Lower leg skin (tissue), 4 donors: ENCODE data around the gene SLC9B2. TPM values are rescaled to one million over a fixed set of nuclear protein-coding genes. Genes with fewer than 3 reads are reported as not detected.

Source experiments
- DNase-seq, 2 donors: peaks; one replicate each; pipeline ENCODE4 v3.0.0-alpha.2; 2019; ENCODE audit warnings: low spot score in 2 of 2
- H3K4me3 ChIP-seq: fragments of 200-600 bp; sonication (generic); 2 replicates; pipeline ENCODE4 v1.5.1; 2017; ENCODE audit warnings: mild to moderate bottlenecking, low read depth; ENCODE audit not compliant: poor library complexity, severe bottlenecking
- CTCF ChIP-seq, 3 donors: fragments of 450-650 bp; IDR thresholded peaks; one replicate each; pipeline ENCODE4 v1.5.1; 2016; ENCODE audit warnings: antibody characterized with exemption in 3 of 3, mild to moderate bottlenecking in 3 of 3, moderate library complexity in 2 of 3
- POLR2A ChIP-seq, 2 donors: fragments of 450-650 bp; IDR thresholded peaks; one replicate each; pipeline ENCODE4 v1.6.1; 2016 to 2017; ENCODE audit warnings: antibody characterized with exemption in 2 of 2, mild to moderate bottlenecking in 1 of 2, moderate library complexity in 1 of 2
- WGBS, 2 donors: methylation state at CpG; one replicate each; pipeline ENCODE4 v1.1.5; 2018; 5-methylcytosine and 5-hydroxymethylcytosine counted together
- intact Hi-C: fragments of 100-400 bp; cut with DNase I; formaldehyde crosslinking; loops from one replicate; pipeline ENCODE4 v1.15.0; 2023; ENCODE audit warnings: low total_unique reads
- total RNA-seq, 4 donors: library from RNA; depleted of rRNA; stranded (reverse); fragments of >200 nt; gene quantifications; one replicate each; pipeline ENCODE4 v1.1.0, GENCODE V29; 2016

SLC9B2 gene
- total RNA-seq, 4 donors from 2014 or later, result 1.3 to 4.3 (median 2.8) TPM

GRCh38 chr4:103098341-103098740 lies 21.8 kb upstream of the SLC9B2 start:
- 53 to 69% methylated on average over 10 of the region's 10 CpGs for WGBS, 2 donors
- intact Hi-C loops, result loop anchor here (10.0 kb wide), 3 partner anchors 84 to 664 kb away; partner anchors contain the start of gene SLC9B1
- no peak for DNase-seq
- no peak for TF ChIP-seq POLR2A (IDR thresholded peaks at IDR 0.05)
- TF ChIP-seq CTCF (IDR thresholded peaks at IDR 0.05), result no peak
- H3K4me3 ChIP-seq, result no peak overlapping the region

- TF ChIP-seq POLR2A (IDR thresholded peaks at IDR 0.05), result no peak
- TF ChIP-seq CTCF (IDR thresholded peaks at IDR 0.05), result no peak
- no peak for DNase-seq
- H3K4me3 ChIP-seq, result no peak overlapping the region
- intact Hi-C loops, result loop anchor here (10.0 kb wide), 3 partner anchors 82 to 662 kb away; partner anchors contain the start of gene SLC9B1
- WGBS, 2 donors, result 76 to 85% methylated on average over 2 of the region's 2 CpGs
Observed at GRCh38 chr4:103097112-103097511, 20.6 kb upstream of the SLC9B2 start.

- H3K4me3 ChIP-seq, result no peak overlapping the region
- intact Hi-C loops, result loop anchor here (10.0 kb wide), 3 partner anchors 80 to 660 kb away; partner anchors contain the start of gene SLC9B1
- no peak for DNase-seq
- TF ChIP-seq POLR2A (IDR thresholded peaks at IDR 0.05), result no peak
- TF ChIP-seq CTCF (IDR thresholded peaks at IDR 0.05), result no peak
- WGBS, 2 donors, result 63 to 67% methylated on average over 3 of the region's 3 CpGs
Observed at GRCh38 chr4:103095080-103095479, 18.5 kb upstream of the SLC9B2 start.

GRCh38 chr4:103092245-103092644 lies 15.7 kb upstream of the SLC9B2 start:
- intact Hi-C loops, result loop anchor here (10.0 kb wide), 3 partner anchors 77 to 657 kb away; partner anchors contain the start of gene SLC9B1
- DNase-seq, result no peak
- H3K4me3 ChIP-seq, result no peak overlapping the region
- no peak for TF ChIP-seq POLR2A (IDR thresholded peaks at IDR 0.05)
- no peak for TF ChIP-seq CTCF (IDR thresholded peaks at IDR 0.05)

- TF ChIP-seq CTCF (IDR thresholded peaks at IDR 0.05) (no peak), POLR2A (IDR thresholded peaks at IDR 0.05) (no peak)
- intact Hi-C loops, result loop anchor here (10.0 kb wide), 3 partner anchors 77 to 657 kb away; partner anchors contain the start of gene SLC9B1
- WGBS, 2 donors, result 55% methylated on average over 3 of the region's 3 CpGs
- H3K4me3 ChIP-seq, result no peak overlapping the region
- no peak for DNase-seq
Observed at GRCh38 chr4:103091601-103092223, 15.2 kb upstream of the SLC9B2 start.

- 88 to 91% methylated on average over 2 of the region's 2 CpGs for WGBS, 2 donors
- TF ChIP-seq CTCF (IDR thresholded peaks at IDR 0.05), result no peak
- TF ChIP-seq POLR2A (IDR thresholded peaks at IDR 0.05), result no peak
- DNase-seq, result no peak
- intact Hi-C loops, result no loop called here
- no peak overlapping the region for H3K4me3 ChIP-seq
Observed at GRCh38 chr4:103089481-103089880, 12.9 kb upstream of the SLC9B2 start.
